A549 (cell line): Measurements from ENCODE around the gene NXPH3.

Experiments used
- BHLHE40 ChIP-seq: IDR thresholded peaks from 2 replicates; pipeline ENCODE4 v1.6.1; 2012; ENCODE audit warnings: low read depth, low read length, inconsistent platforms
- CBX2 ChIP-seq: fragments of 200-600 bp; sonication (generic); IDR thresholded peaks from 2 replicates; pipeline ENCODE4 v1.6.1; 2016; ENCODE audit warnings: low read depth, mild to moderate bottlenecking, borderline replicate concordance
- CTCF ChIP-seq: fragments of >200 bp; sonication (Bioruptor Twin); formaldehyde crosslinking; IDR thresholded peaks from 3 replicates; pipeline ENCODE4 v1.5.1; 2016
- HDAC2 ChIP-seq: fragments of 200-600 bp; sonication (generic); IDR thresholded peaks from 2 replicates; pipeline ENCODE4 v1.6.1; 2016
- HOXA7 ChIP-seq: fragments of 250-450 bp; sonication (Bioruptor Pico); IDR thresholded peaks from 2 replicates; pipeline ENCODE4 v1.5.0; 2020; ENCODE audit warnings: mild to moderate bottlenecking, moderate library complexity
- MAX ChIP-seq: IDR thresholded peaks from 2 replicates; pipeline ENCODE4 v1.6.1; 2012
- PHF8 ChIP-seq: fragments of 200-600 bp; sonication (generic); IDR thresholded peaks from 2 replicates; pipeline ENCODE4 v1.6.1; 2016; ENCODE audit warnings: low read depth, mild to moderate bottlenecking, antibody characterized with exemption, moderate library complexity, borderline replicate concordance
- RARB ChIP-seq: fragments of 250-450 bp; sonication (Bioruptor Pico); IDR thresholded peaks from 2 replicates; pipeline ENCODE4 v1.8.0; 2021; ENCODE audit warnings: mild to moderate bottlenecking, moderate library complexity
- RNF2 ChIP-seq: fragments of 200-600 bp; sonication (generic); IDR thresholded peaks from 2 replicates; pipeline ENCODE4 v1.6.1; 2016; ENCODE audit warnings: low read depth, mild to moderate bottlenecking, antibody characterized with exemption, moderate library complexity, borderline replicate concordance
- USF2 ChIP-seq: fragments of 450-650 bp; IDR thresholded peaks from 2 replicates; pipeline ENCODE4 v1.6.1; 2014; ENCODE audit warnings: antibody characterized with exemption
- ZFP36 ChIP-seq: fragments of 450-650 bp; IDR thresholded peaks from 2 replicates; pipeline ENCODE4 v1.6.1; 2014; ENCODE audit warnings: borderline replicate concordance; ENCODE audit not compliant: partially characterized antibody

- TF ChIP-seq CTCF, result no peak
- TF ChIP-seq MAX, result no peak
- no peak for TF ChIP-seq RARB (CRISPR knock-in tag)
- no peak for TF ChIP-seq ZFP36
- TF ChIP-seq USF2, result no peak
- TF ChIP-seq RNF2, result no peak
- TF ChIP-seq PHF8, result no peak
- TF ChIP-seq BHLHE40, result no peak
- no peak for TF ChIP-seq HDAC2
- no peak for TF ChIP-seq CBX2
- no peak for TF ChIP-seq HOXA7 (CRISPR knock-in tag)
Measured at GRCh38 chr17:49582789-49583188, 7.1 kb downstream of the NXPH3 start.
